GM23338 (cell line): Measurements from ENCODE around the gene ZNF385C. TPM values are rescaled to one million over a fixed set of nuclear protein-coding genes. Genes with fewer than 3 reads are reported as not detected.
A peak's percentile ranks its signal among the peaks of the same experiment; 100 is the strongest.

Source experiments
- ATAC-seq: fragments of 200-7000 bp; cut with Tn5 transposase; 3 replicates; pipeline ENCODE4 v1.9.1; 2020
- DNase-seq: peaks from one replicate; pipeline ENCODE4 v3.0.0-alpha.2; 2015; ENCODE audit warnings: low spot score
- H2AFZ ChIP-seq: fragments of 200-600 bp; sonication (generic); 2 replicates; pipeline ENCODE4 v1.8.0; 2016; ENCODE audit warnings: antibody characterized with exemption, mild to moderate bottlenecking, moderate library complexity
- H3F3A ChIP-seq: fragments of 200-600 bp; sonication (generic); replicated peaks from 2 replicates; pipeline ENCODE4 v1.8.0; 2017; ENCODE audit warnings: antibody characterized with exemption, mixed run types, low read depth
- H3K27ac ChIP-seq: fragments of 200-600 bp; sonication (generic); 2 replicates; pipeline ENCODE4 v1.6.1; 2016; ENCODE audit warnings: low read depth
- H3K27me3 ChIP-seq: fragments of 200-600 bp; sonication (generic); 2 replicates; pipeline ENCODE4 v1.8.0; 2016; ENCODE audit warnings: mild to moderate bottlenecking, mixed run types, moderate library complexity; ENCODE audit not compliant: insufficient read depth
- H3K36me3 ChIP-seq: fragments of 200-600 bp; sonication (generic); 2 replicates; pipeline ENCODE4 v1.8.0; 2016; ENCODE audit warnings: mild to moderate bottlenecking; ENCODE audit not compliant: insufficient read depth
- H3K4me1 ChIP-seq: fragments of 200-600 bp; sonication (generic); 2 replicates; pipeline ENCODE4 v1.8.0; 2016; ENCODE audit warnings: mild to moderate bottlenecking, moderate library complexity; ENCODE audit not compliant: insufficient read depth
- H3K4me2 ChIP-seq: fragments of 200-600 bp; sonication (generic); 2 replicates; pipeline ENCODE4 v1.7.1; 2017; ENCODE audit warnings: mixed run types
- H3K4me3 ChIP-seq: fragments of 200-600 bp; sonication (generic); 2 replicates; pipeline ENCODE4 v1.6.1; 2016; ENCODE audit warnings: mixed run types
- H3K79me2 ChIP-seq: fragments of 200-600 bp; sonication (generic); replicated peaks from 2 replicates; pipeline ENCODE4 v1.8.0; 2017; ENCODE audit warnings: mild to moderate bottlenecking; ENCODE audit not compliant: insufficient read depth
- H3K9me2 ChIP-seq: fragments of 200-600 bp; sonication (generic); 2 replicates; pipeline ENCODE4 v1.8.0; 2017; ENCODE audit not compliant: insufficient read depth
- H4K20me1 ChIP-seq: fragments of 200-600 bp; sonication (generic); replicated peaks from 2 replicates; pipeline ENCODE4 v1.8.0; 2017; ENCODE audit warnings: mild to moderate bottlenecking; ENCODE audit not compliant: insufficient read depth
- H3K27ac Mint-ChIP-seq: 2 replicates; pipeline ENCODE4 v1.8.0; 2020; ENCODE audit warnings: inconsistent platforms, mild to moderate bottlenecking, moderate library complexity, mixed read lengths
- H3K27me3 Mint-ChIP-seq: 3 replicates; pipeline ENCODE4 v1.8.0; 2022; ENCODE audit warnings: low read depth, mild to moderate bottlenecking, moderate library complexity, mixed read lengths, inconsistent platforms; ENCODE audit not compliant: insufficient read depth, poor library complexity
- H3K36me3 Mint-ChIP-seq: 3 replicates; pipeline ENCODE4 v1.8.0; 2021; ENCODE audit warnings: low read depth, mild to moderate bottlenecking, inconsistent platforms, moderate library complexity, mixed read lengths
- H3K4me1 Mint-ChIP-seq: 3 replicates; pipeline ENCODE4 v1.8.0; 2020; ENCODE audit warnings: mild to moderate bottlenecking, inconsistent platforms, mixed read lengths
- H3K4me3 Mint-ChIP-seq: 3 replicates; pipeline ENCODE4 v1.8.0; 2021; ENCODE audit warnings: moderate library complexity, mild to moderate bottlenecking, inconsistent platforms, mixed read lengths
- H3K9me3 Mint-ChIP-seq: 3 replicates; pipeline ENCODE4 v1.8.0; 2020; ENCODE audit warnings: moderate library complexity, mild to moderate bottlenecking, inconsistent platforms, mixed read lengths
- CREB1 ChIP-seq: fragments of 250-450 bp; sonication (Bioruptor Pico); IDR thresholded peaks from 2 replicates; pipeline ENCODE4 v1.5.0; 2020; ENCODE audit warnings: low read depth, mild to moderate bottlenecking, moderate library complexity
- EZH2phosphoT487 ChIP-seq: fragments of 200-600 bp; sonication (generic); IDR thresholded peaks from one replicate; pipeline ENCODE4 v1.8.1; 2018; ENCODE audit warnings: antibody characterized with exemption; ENCODE audit not compliant: unreplicated experiment
- JUNB ChIP-seq: IDR thresholded peaks from one replicate; pipeline ENCODE4 v1.6.1; 2016; ENCODE audit warnings: antibody characterized with exemption; ENCODE audit not compliant: unreplicated experiment
- NANOG ChIP-seq: IDR thresholded peaks from 2 replicates; pipeline ENCODE4 v1.6.1; 2016; ENCODE audit warnings: antibody characterized with exemption, borderline replicate concordance
- POLR2AphosphoS5 ChIP-seq: IDR thresholded peaks from 2 replicates; pipeline ENCODE4 v1.6.1; 2016; ENCODE audit warnings: antibody characterized with exemption, low read depth
- ZNF114 ChIP-seq: fragments of 250-450 bp; sonication (Bioruptor Pico); IDR thresholded peaks from 2 replicates; pipeline ENCODE4 v1.5.0; 2020; ENCODE audit warnings: mild to moderate bottlenecking, moderate library complexity
- ZNF331 ChIP-seq: fragments of 250-450 bp; sonication (Bioruptor Pico); IDR thresholded peaks from 2 replicates; pipeline ENCODE4 v1.5.0; 2020; ENCODE audit warnings: low read depth, mild to moderate bottlenecking, moderate library complexity
- polyA plus RNA-seq: library from polyadenylated mRNA; unstranded; fragments of >200 nt; fragmentation: Nextera tagmentation; extraction: Ambion mirVana; gene quantifications from 2 replicates; pipeline ENCODE4 v1.2.1, GENCODE V29; 2016
- total RNA-seq: library from RNA; depleted of rRNA; stranded (reverse); fragments of >200 nt; shearing (Covaris generic); gene quantifications from 2 replicates; pipeline ENCODE4 v1.2.3, GENCODE V29; 2014
- TF ChIP-seq, protein P1 (sequence below): IDR thresholded peaks from 2 replicates; pipeline ENCODE4 v1.6.1; 2016; ENCODE audit warnings: antibody characterized with exemption
- TF ChIP-seq, protein P2 (sequence below): IDR thresholded peaks from one replicate; pipeline ENCODE4 v1.6.1; 2018; ENCODE audit warnings: antibody characterized with exemption; ENCODE audit not compliant: unreplicated experiment

Gene ZNF385C
- total and polyA plus RNA-seq, 2 experiments from 2014 or later = 1.9 to 3.1 TPM

DNA sequence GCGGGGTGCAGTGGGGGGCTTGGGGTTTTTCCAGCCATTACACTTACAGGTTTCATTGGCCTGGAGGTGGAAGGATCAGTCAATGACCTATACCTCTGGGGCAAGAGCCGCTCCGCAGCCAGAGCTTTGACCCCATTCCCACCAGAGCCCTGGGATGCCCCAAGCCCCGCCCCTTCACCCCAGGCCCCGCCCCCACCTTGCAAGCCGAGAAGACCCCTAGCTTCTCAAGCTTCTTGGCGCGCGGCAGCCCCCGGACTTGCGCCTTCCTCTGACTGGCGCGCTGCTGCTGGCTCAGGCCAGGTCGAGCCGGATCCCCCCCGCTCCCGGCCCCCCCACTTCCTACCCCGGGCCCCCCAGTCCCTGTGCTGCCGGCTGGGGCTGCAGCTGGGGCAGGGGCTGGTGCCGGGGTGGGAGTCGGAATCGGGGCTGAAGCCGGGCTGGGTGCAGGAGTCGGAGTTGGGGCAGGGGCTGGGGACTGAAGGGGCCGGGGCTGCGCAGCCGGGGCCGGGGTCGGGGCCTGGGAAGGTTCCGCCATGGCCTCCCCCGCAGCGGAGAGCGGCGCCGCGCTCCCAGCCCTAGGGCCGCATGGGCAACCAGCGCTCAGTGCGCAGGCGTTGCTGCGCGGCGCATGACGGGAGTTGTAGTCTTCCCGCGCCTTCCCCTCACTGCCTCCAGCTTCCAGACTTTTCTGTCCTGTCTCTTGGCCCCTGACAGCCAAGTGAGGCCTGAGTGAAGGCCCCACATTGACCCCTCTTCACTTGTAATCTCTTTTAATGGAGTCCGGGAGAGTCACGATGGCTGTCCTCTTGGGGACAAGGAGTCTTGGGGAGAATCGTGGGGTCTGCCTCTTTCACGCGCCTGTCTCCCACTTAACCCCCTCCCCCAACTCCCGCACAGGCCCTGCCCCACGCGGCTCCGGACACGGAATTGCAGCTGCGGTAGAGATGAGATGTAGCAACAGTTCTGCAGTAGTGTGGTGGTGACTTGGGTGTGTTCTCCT is 22.8 kb upstream of the ZNF385C start, which contains the start of gene KAT2A:
TSS of gene KAT2A (minus strand) at position 598 of the 1,000 bp plus-strand sequence. CDS start at position 535, 63 bp downstream.
- Mint-ChIP-seq H3K4me3 (peak within 1 kb of the TSS; percentile 67), H3K9me3 (no peaks in the 10 kb centered on the region; the same call in 2 of the 3 replicates), H3K27me3 (peaks cover 24% of the 10 kb centered on the region), H3K4me1 (peaks cover 25% of the 10 kb centered on the region), H3K27ac (peak within 1 kb of the TSS; percentile 56; the same call in 1 of the 2 replicates), H3K36me3 (peaks cover 35% of the 10 kb centered on the region)
- peak within 1 kb of the TSS; percentile 83 for H2AFZ ChIP-seq
- peaks cover 11% of the 10 kb centered on the region; the same call in 1 of the 2 replicates for H3F3A ChIP-seq
- 0 out of 2 replicates have a peak, but pooled peaks cover 4% of the 10 kb centered on the region for H4K20me1 ChIP-seq
- H3K36me3 ChIP-seq = no peaks in the 10 kb centered on the region
- peaks cover 19% of the 10 kb centered on the region; the same call in 1 of the 2 replicates for H3K4me1 ChIP-seq
- peak within 1 kb of the TSS; percentile 88; the same call in 1 of the 2 replicates for H3K27ac ChIP-seq
- DNase-seq (peak; percentile 94), ATAC-seq (peak; percentile 82)
- H3K4me2 ChIP-seq = peak within 1 kb of the TSS; percentile 86
- no peaks in the 10 kb centered on the region for H3K27me3 ChIP-seq
- H3K4me3 ChIP-seq = peak within 1 kb of the TSS; percentile 75
- H3K9me2 ChIP-seq = no peaks in the 10 kb centered on the region
- no peaks in the 10 kb centered on the region for H3K79me2 ChIP-seq
- TF ChIP-seq, protein P1, sequence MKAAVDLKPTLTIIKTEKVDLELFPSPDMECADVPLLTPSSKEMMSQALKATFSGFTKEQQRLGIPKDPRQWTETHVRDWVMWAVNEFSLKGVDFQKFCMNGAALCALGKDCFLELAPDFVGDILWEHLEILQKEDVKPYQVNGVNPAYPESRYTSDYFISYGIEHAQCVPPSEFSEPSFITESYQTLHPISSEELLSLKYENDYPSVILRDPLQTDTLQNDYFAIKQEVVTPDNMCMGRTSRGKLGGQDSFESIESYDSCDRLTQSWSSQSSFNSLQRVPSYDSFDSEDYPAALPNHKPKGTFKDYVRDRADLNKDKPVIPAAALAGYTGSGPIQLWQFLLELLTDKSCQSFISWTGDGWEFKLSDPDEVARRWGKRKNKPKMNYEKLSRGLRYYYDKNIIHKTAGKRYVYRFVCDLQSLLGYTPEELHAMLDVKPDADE = peak; percentile 67; the same call in 1 of the 2 replicates
- TF ChIP-seq JUNB = no peak
- no peak for TF ChIP-seq EZH2phosphoT487
- TF ChIP-seq POLR2AphosphoS5 = peak; percentile 70
- no peak for TF ChIP-seq ZNF331

GRCh38 chr17:42120161-42120769 is 22.0 kb upstream of the ZNF385C start:
- H3F3A ChIP-seq = peaks cover 12% of the 10 kb centered on the region; the same call in 1 of the 2 replicates
- no peaks in the 10 kb centered on the region for H3K36me3 ChIP-seq
- Mint-ChIP-seq H3K9me3 (no peaks in the 10 kb centered on the region; the same call in 2 of the 3 replicates), H3K36me3 (peaks cover 35% of the 10 kb centered on the region), H3K27me3 (peaks cover 25% of the 10 kb centered on the region), H3K4me1 (peaks cover 25% of the 10 kb centered on the region), H3K4me3 (peak overlapping the region; percentile 67), H3K27ac (no peak overlapping the region)
- H3K4me1 ChIP-seq = peaks cover 19% of the 10 kb centered on the region; the same call in 1 of the 2 replicates
- no peak overlapping the region for H3K27ac ChIP-seq
- H3K4me3 ChIP-seq = peak overlapping the region; percentile 75; the same call in 1 of the 2 replicates
- H3K4me2 ChIP-seq = peak overlapping the region; percentile 86
- H3K9me2 ChIP-seq = no peaks in the 10 kb centered on the region
- ATAC-seq (peak; percentile 1; the same call in 2 of the 3 replicates), DNase-seq (no peak)
- no peak overlapping the region for H2AFZ ChIP-seq
- 0 out of 2 replicates have a peak, but pooled peaks cover 5% of the 10 kb centered on the region for H4K20me1 ChIP-seq
- no peaks in the 10 kb centered on the region for H3K79me2 ChIP-seq
- H3K27me3 ChIP-seq = no peaks in the 10 kb centered on the region
- TF ChIP-seq CREB1 (CRISPR knock-in tag) (no peak), ZNF114 (CRISPR knock-in tag) (no peak), EZH2phosphoT487 (no peak), POLR2AphosphoS5 (no peak), NANOG (no peak)
- TF ChIP-seq, protein P2, sequence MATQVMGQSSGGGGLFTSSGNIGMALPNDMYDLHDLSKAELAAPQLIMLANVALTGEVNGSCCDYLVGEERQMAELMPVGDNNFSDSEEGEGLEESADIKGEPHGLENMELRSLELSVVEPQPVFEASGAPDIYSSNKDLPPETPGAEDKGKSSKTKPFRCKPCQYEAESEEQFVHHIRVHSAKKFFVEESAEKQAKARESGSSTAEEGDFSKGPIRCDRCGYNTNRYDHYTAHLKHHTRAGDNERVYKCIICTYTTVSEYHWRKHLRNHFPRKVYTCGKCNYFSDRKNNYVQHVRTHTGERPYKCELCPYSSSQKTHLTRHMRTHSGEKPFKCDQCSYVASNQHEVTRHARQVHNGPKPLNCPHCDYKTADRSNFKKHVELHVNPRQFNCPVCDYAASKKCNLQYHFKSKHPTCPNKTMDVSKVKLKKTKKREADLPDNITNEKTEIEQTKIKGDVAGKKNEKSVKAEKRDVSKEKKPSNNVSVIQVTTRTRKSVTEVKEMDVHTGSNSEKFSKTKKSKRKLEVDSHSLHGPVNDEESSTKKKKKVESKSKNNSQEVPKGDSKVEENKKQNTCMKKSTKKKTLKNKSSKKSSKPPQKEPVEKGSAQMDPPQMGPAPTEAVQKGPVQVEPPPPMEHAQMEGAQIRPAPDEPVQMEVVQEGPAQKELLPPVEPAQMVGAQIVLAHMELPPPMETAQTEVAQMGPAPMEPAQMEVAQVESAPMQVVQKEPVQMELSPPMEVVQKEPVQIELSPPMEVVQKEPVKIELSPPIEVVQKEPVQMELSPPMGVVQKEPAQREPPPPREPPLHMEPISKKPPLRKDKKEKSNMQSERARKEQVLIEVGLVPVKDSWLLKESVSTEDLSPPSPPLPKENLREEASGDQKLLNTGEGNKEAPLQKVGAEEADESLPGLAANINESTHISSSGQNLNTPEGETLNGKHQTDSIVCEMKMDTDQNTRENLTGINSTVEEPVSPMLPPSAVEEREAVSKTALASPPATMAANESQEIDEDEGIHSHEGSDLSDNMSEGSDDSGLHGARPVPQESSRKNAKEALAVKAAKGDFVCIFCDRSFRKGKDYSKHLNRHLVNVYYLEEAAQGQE = no peak
